Body of pancreas (tissue), 4 donors: ENCODE data around the gene CLDN19. TPM values are rescaled to one million over a fixed set of nuclear protein-coding genes. Genes with fewer than 3 reads are reported as not detected.
A peak's percentile ranks its signal among the peaks of the same experiment; 100 is the strongest.

Experiments
- ATAC-seq: fragments of 150-250 bp; one replicate; pipeline ENCODE4 v1.9.1; 2016
- DNase-seq, 4 donors: peaks; one replicate each; pipeline ENCODE4 v3.0.0-alpha.2; 2019
- H3K27ac ChIP-seq, 4 donors: fragments of 200-600 bp; sonication (generic); 1 replicate in 3 of 4; 2 replicates in 1 of 4; pipeline versions ENCODE4 v1.5.1 to v1.6.1; 2016 to 2019; ENCODE audit warnings: mild to moderate bottlenecking in 1 of 4, mixed read lengths in 1 of 4, moderate library complexity in 1 of 4
- H3K27me3 ChIP-seq, 2 donors: fragments of 200-600 bp; sonication (generic); one replicate each; pipeline ENCODE4 v1.6.0; 2016; ENCODE audit warnings: mild to moderate bottlenecking in 1 of 2
- H3K36me3 ChIP-seq, 2 donors: fragments of 200-600 bp; sonication (generic); replicated peaks in 1 of 2; 2 replicates each; pipeline ENCODE4 v1.5.1; 2016; ENCODE audit warnings: low read depth in 2 of 2; ENCODE audit not compliant: insufficient read depth in 1 of 2
- H3K4me1 ChIP-seq: fragments of 200-600 bp; sonication (generic); one replicate; pipeline ENCODE4 v1.6.0; 2016
- H3K4me3 ChIP-seq, 2 donors: fragments of 200-600 bp; sonication (generic); 1 replicate in 1 of 2; 2 replicates in 1 of 2; pipeline ENCODE4 v1.5.1; 2016 to 2019
- H3K9me3 ChIP-seq, 3 donors: fragments of 200-600 bp; sonication (generic); 1 replicate in 2 of 3; 2 replicates in 1 of 3; pipeline ENCODE4 v1.5.1; 2016
- CTCF ChIP-seq, 7 experiments: fragments of 450-650 bp in 4 of 7; fragments of 200-600 bp in 3 of 7; sonication (generic) in 3 of 7; IDR thresholded peaks; one replicate each; pipeline ENCODE4 v1.5.1; 2016 to 2019; ENCODE audit warnings: antibody characterized with exemption in 7 of 7
- POLR2A ChIP-seq, 3 donors: fragments of 450-650 bp; IDR thresholded peaks; one replicate each; pipeline ENCODE4 v1.6.1; 2016; ENCODE audit warnings: antibody characterized with exemption in 3 of 3, mild to moderate bottlenecking in 2 of 3
- WGBS, 2 donors: methylation state at CpG; one replicate each; pipeline ENCODE4 v1.1.5; 2017; 5-methylcytosine and 5-hydroxymethylcytosine counted together
- intact Hi-C: fragments of 100-400 bp; cut with DNase I; formaldehyde crosslinking; loops from one replicate; pipeline ENCODE4 v1.15.1; 2023
- total RNA-seq, 2 donors: library from RNA; depleted of rRNA; stranded (reverse); fragments of >200 nt; gene quantifications; one replicate each; pipeline ENCODE4 v1.1.0, GENCODE V29; 2016

CLDN19 gene
- total RNA-seq, 2 donors from 2014 or later: not detected

DNA sequence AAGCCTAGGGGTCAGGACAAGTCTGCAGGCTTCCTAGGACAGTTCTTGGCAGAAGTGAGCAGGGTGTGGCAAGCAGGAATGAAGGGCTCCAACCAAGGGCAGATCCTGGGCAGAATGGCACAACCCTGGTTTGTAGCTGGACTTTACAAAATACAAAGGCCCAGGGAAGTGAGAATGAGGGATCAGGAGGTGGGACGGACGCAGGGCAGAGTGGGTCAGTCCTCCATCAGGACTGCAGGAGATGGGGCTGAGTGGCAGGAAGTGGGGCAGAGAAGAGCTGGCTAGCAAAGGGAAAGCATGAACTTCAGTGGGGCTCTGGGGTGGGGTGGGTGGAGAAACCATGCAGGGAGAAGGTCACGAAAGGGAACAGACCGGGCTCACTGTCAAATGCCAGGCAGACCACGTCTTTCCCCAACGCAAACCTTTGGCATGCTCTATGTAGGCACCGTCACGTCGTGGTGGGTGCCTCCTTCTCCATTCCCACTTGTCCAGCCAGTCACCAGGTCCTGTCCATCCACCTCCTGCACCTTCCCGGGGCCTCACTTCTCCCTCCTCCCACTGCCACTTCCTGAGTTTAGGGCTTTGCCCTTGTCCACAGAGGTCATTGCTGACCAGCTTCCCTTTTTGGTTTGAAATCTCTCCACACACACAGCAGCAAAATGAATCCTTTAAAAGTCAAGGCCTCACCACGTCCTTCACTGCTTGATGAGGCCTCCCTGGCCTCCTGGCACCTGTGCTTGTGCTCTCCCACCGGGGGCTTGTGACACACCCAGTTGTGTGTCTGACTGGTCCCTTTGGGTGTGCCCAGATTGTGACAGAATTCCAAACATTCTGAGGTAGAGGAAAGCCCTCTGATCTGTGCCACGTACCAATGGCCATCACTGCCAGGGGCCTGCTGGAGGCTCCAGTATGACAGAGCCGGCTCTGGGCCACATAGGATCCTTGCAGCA, 8.7 kb upstream of the CLDN19 start:
- Histone ChIP-seq H3K4me3 (no peak overlapping the region), H3K4me1 (no peaks in the 10 kb centered on the region), H3K36me3 (peaks cover 0 to 7% of the 10 kb centered on the region in 2 donors), H3K27me3 (no peaks in the 10 kb centered on the region), H3K27ac (no peak overlapping the region), H3K9me3 (no peaks in the 10 kb centered on the region)
- DNase-seq (no peak), ATAC-seq (no peak)
- intact Hi-C loops: loop anchor here (10.0 kb wide), 2 partner anchors 174 to 604 kb away; no protein-coding TSS in a partner anchor
- WGBS, 2 donors: 79 to 88% methylated on average over 14 of the region's 14 CpGs
- no peak for TF ChIP-seq CTCF (IDR thresholded peaks at IDR 0.05)
- no peak for TF ChIP-seq POLR2A (IDR thresholded peaks at IDR 0.05)

- peaks cover 0 to 7% of the 10 kb centered on the region in 2 donors for H3K36me3 ChIP-seq
- no peaks in the 10 kb centered on the region for H3K27me3 ChIP-seq
- no peak overlapping the region for H3K4me3 ChIP-seq
- 72 to 81% methylated on average over 4 to 10 of the region's 10 CpGs for WGBS, 2 donors
- ATAC-seq: no peak
- H3K4me1 ChIP-seq: no peaks in the 10 kb centered on the region
- H3K27ac ChIP-seq: no peak overlapping the region
- intact Hi-C loops: loop anchor here (10.0 kb wide), 2 partner anchors 173 to 603 kb away; no protein-coding TSS in a partner anchor
- H3K9me3 ChIP-seq: no peaks in the 10 kb centered on the region
- DNase-seq: no peak
- TF ChIP-seq CTCF (IDR thresholded peaks at IDR 0.05): no peak
- no peak for TF ChIP-seq POLR2A (IDR thresholded peaks at IDR 0.05)
Measured at GRCh38 chr1:42748021-42748420, 8.0 kb upstream of the CLDN19 start.

DNA sequence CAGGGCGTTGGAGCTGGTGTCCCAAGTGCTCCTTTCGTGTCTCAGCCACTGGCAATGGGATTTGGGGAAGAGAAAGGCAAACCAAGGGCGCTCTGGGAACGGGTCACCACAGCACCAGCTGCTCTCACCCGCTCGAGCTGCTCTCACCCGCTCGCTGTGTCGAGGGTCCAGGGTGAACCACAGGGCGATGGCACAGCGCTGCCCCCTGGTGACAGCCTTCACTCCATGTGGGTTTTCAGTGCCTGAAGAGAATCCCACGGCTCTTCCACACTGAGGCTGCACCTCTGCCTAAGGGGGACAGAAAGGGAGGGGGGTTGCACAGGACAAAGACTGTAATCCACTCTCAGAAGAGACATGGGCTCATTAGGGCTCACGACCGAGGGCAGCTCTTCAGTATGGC, 7.1 kb upstream of the CLDN19 start:
- ATAC-seq (no peak), DNase-seq (peak; percentile 44 to 60 (median 46))
- TF ChIP-seq POLR2A (IDR thresholded peaks at IDR 0.05): no peak
- peak; percentile 31 to 59 (median 54) for TF ChIP-seq CTCF (IDR thresholded peaks at IDR 0.05)
- Histone ChIP-seq H3K27me3 (no peaks in the 10 kb centered on the region), H3K4me1 (no peaks in the 10 kb centered on the region), H3K36me3 (peaks cover 0 to 7% of the 10 kb centered on the region in 2 donors), H3K27ac (no peak overlapping the region), H3K9me3 (no peaks in the 10 kb centered on the region), H3K4me3 (no peak overlapping the region)
- 45 to 59% methylated on average over 14 of the region's 14 CpGs for WGBS, 2 donors
- intact Hi-C loops: loop anchor here (10.0 kb wide), 2 partner anchors 172 to 602 kb away; no protein-coding TSS in a partner anchor

DNA sequence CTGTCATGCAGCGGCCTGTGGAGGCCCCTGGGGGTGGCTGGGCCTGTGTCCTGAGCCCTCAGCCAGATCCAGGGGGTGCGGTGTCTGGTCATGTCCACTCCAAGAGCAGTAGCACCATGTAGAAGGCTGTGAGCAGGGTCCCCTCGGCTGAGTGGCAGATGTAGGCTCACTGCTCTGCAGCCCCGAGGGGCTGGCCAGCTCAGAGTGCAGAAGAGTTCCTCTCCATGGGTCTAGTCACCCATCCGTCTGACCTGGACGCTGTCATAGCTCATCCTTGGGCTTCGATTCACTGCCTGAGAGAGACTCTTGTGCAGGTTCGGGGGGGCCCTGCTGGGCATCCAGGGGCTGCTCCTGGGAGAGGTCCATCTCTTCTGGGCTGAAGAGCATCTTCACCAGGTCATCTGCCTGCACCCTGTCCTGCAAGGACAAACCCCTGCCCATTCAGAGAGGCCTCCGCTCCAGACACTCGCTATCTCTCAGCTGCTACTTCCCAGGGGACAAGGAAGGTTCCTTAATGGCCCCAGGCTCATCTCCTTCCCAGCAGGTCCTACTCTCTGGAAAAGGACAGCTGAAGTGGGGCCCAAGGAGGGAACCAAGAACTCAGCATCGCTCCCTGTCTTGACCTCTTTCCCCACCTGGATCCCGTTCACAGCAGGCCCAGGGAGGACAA, 6.5 kb upstream of the CLDN19 start:
- no peaks in the 10 kb centered on the region for H3K4me1 ChIP-seq
- DNase-seq: no peak
- intact Hi-C loops: loop anchor here (10.0 kb wide), 2 partner anchors 172 to 602 kb away; no protein-coding TSS in a partner anchor
- ATAC-seq: no peak
- H3K27ac ChIP-seq: no peak overlapping the region
- TF ChIP-seq CTCF (IDR thresholded peaks at IDR 0.05) (no peak), POLR2A (IDR thresholded peaks at IDR 0.05) (no peak)
- H3K9me3 ChIP-seq: no peaks in the 10 kb centered on the region
- H3K36me3 ChIP-seq: peaks cover 0 to 2% of the 10 kb centered on the region in 2 donors
- no peak overlapping the region for H3K4me3 ChIP-seq
- no peaks in the 10 kb centered on the region for H3K27me3 ChIP-seq
- 92 to 93% methylated on average over 5 to 12 of the region's 12 CpGs for WGBS, 2 donors
